Measurements from ENCODE around the gene CCDC69. TPM values are rescaled to one million over a fixed set of nuclear protein-coding genes. Genes with fewer than 3 reads are reported as not detected.
"Not testable (repeated sequence)": the region's sequence is repeated elsewhere in the genome, so short reads cannot be mapped to it uniquely, and the experiment has no call there.

CCDC69 gene, protein sequence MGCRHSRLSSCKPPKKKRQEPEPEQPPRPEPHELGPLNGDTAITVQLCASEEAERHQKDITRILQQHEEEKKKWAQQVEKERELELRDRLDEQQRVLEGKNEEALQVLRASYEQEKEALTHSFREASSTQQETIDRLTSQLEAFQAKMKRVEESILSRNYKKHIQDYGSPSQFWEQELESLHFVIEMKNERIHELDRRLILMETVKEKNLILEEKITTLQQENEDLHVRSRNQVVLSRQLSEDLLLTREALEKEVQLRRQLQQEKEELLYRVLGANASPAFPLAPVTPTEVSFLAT
- 100 to 1,000 TPM; 108 to 110 TPM for total RNA-seq

DNA sequence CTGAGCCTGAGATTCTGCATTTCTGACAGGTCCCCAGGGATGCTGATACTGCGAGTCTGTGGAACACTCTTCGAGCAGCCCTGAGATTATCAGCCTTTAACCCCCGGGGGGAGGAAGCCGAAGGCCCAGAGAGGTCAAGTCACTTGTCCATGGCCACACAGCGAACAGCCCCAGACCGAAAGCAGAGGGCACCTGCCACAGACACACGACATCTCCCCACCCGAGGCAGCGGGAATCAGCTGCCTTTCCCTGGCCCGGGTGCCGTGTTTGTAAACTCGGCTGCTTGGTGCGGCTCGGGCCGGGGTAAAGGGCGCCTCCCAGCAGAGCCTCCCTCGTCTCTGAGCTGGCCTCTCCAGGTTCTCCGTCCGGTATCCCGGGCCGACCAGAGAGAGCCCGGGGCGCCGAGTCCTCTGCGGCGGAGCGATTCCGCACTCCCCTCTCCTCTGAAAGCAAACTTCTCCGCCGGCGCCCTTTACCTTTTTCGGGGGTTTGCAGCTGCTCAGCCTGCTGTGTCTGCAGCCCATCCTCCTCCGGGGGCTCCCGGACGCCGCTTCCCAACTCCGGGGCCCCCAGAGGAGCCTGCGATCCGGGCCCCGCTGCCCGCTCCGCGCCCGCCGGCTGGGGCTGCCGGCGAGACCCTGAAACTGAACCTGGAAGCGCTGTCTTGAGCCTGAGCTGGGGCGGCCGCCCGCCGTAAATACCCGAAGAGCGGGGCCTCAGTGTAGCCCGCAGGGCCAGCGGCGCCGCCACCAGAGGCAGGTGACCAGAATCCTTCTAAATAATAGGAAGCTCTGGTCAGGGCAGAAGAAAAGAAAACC is at the start of gene CCDC69:
TSS of gene CCDC69 (minus strand) at position 646 of the 818 bp plus-strand sequence. CDS start at position 524, 122 bp downstream.
- Mint-ChIP-seq H3K36me3 (peaks cover 10% of the 10 kb centered on the region), H3K4me1 (peaks cover 45% of the 10 kb centered on the region), H3K4me3 (peak within 1 kb of the TSS; percentile 83), H3K27me3 (no peaks in the 10 kb centered on the region), H3K9me3 (no peaks in the 10 kb centered on the region), H3K27ac (peak within 1 kb of the TSS; percentile 82)
- peak; percentile 64 for ATAC-seq (ENCODE audit: low read depth)
- POLR2A ChIA-PET, result interaction anchor here (1.0 to 6.0 kb wide), 15 partner anchors 8 to 766 kb away, joined by 3 to 164 read pairs (median 4); partner anchors contain the start of genes ANXA6 and GM2A
- DNase-seq, result peak; percentile 76

DNA sequence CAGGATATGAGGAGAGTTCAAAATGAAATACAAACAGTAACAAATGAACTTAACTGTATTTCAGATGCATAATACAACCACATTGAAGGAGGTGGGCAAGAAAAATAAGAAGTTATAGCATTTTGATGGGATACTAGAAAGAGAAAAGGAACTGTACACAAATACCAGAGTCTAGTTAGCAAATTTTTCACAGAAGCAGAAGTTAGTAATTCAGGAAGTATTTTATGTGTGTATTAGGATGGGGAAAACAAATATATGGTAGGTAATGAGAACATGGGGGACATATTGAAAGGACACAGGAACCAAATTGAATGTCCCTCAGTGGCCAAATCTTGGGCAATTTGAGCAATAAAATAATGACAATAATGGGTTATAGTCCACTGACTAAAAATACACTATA is 47.4 kb upstream of the CCDC69 start:
- ATAC-seq (ENCODE audit: low read depth) (no peak), DNase-seq (no peak)
- no peaks in the 10 kb centered on the region for H3K4me1 Mint-ChIP-seq
- H3K9me3 Mint-ChIP-seq, result no peaks in the 10 kb centered on the region
- peaks cover 5% of the 10 kb centered on the region for H3K36me3 Mint-ChIP-seq
- no peak overlapping the region for H3K27ac Mint-ChIP-seq
- no peak overlapping the region for H3K4me3 Mint-ChIP-seq
- POLR2A ChIA-PET, result no interaction called here
- H3K27me3 Mint-ChIP-seq, result no peaks in the 10 kb centered on the region

DNA sequence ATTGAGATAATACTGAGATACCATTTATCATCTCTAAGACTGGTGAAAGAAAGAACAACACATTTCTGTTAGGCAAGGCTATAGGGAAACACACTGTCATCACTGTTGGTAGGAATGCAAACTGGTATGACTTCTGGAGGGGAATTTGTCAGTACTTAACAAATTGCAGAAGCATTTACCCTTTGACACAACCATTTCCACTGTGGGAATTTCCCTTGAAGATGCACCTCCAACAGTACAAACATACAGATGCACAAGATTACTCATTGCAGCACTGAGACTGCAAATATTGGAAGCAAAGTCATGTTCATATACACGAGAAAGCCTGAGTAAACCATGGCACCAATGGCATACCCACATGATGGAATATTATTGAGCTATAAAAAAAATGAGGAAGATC is 46.7 kb upstream of the CCDC69 start:
- no peak for ATAC-seq (ENCODE audit: low read depth)

DNA sequence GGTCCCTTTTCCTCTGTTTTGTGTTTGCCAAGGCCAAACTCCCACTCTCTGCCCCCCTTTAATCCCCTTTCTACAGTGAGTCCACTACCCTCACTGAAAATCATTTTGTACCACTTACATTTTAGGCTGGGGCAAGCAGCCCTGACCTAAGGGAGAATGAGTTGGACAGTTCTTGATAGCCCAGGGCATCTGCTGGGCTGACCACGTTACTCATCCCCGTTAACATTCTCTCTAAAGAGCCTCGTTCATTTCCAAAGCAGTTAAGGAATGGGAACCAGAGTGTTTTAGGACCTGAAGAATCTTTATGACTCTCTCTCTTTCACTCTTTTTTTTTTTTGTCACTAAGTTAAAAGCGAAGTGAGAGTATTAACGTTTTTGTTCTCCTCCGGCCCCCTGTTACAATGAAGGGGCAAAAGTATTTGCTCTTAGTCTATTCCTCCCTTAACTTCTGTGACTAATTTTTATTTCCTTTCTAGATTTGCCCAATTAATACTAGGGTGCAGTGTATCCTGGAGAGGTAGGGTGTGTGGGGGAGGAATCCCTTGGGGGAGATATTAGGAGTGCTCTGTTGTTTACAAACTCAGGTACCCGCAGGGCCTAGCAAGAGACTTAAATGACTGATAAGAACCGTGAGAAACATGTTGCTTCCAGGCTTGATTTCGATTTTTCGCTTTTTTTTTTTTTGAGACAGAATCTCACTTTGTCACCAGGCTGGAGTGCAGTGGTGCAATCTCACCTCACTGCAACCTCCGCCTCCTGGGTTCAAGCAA is 43.8 kb upstream of the CCDC69 start:
- no peak for ATAC-seq (ENCODE audit: low read depth)
- Mint-ChIP-seq H3K9me3 (no peaks in the 10 kb centered on the region), H3K36me3 (peaks cover 5% of the 10 kb centered on the region), H3K4me3 (no peak overlapping the region), H3K4me1 (no peaks in the 10 kb centered on the region), H3K27me3 (no peaks in the 10 kb centered on the region), H3K27ac (no peak overlapping the region)
- POLR2A ChIA-PET, result no interaction called here
- no peak for DNase-seq

More for the DNA sequence above, 46.7 kb upstream of the CCDC69 start:
- no peak overlapping the region for H3K4me3 Mint-ChIP-seq
- peaks cover 5% of the 10 kb centered on the region for H3K36me3 Mint-ChIP-seq
- no peaks in the 10 kb centered on the region for H3K9me3 Mint-ChIP-seq
- no peaks in the 10 kb centered on the region for H3K4me1 Mint-ChIP-seq
- no peak overlapping the region for H3K27ac Mint-ChIP-seq
- POLR2A ChIA-PET, result no interaction called here
- no peak for DNase-seq
- no peaks in the 10 kb centered on the region for H3K27me3 Mint-ChIP-seq

DNA sequence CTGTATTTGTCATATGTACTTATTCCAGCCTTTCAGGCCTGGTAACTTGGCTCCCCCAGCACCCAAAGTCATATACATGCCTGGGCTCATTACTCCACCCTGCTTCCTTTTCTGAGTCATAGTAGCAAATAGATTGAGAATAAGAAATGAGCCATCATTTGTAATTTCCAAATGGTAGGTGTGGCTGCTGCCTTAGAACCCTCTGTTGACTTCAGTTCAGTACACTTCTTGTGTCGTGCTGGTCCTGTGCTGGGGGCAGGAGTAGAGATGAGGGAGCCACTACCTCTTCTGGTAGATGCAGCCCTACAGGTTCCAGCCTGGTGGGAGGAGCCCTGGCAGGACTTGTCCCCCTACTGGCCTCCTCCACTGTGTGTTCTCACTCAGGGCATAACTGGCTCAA is 40.2 kb upstream of the CCDC69 start:
- ATAC-seq (ENCODE audit: low read depth) (no peak), DNase-seq (no peak)
- Mint-ChIP-seq H3K4me1 (no peaks in the 10 kb centered on the region), H3K36me3 (peaks cover 5% of the 10 kb centered on the region), H3K9me3 (no peaks in the 10 kb centered on the region), H3K27ac (no peak overlapping the region), H3K27me3 (no peaks in the 10 kb centered on the region), H3K4me3 (no peak overlapping the region)
- POLR2A ChIA-PET, result no interaction called here

DNA sequence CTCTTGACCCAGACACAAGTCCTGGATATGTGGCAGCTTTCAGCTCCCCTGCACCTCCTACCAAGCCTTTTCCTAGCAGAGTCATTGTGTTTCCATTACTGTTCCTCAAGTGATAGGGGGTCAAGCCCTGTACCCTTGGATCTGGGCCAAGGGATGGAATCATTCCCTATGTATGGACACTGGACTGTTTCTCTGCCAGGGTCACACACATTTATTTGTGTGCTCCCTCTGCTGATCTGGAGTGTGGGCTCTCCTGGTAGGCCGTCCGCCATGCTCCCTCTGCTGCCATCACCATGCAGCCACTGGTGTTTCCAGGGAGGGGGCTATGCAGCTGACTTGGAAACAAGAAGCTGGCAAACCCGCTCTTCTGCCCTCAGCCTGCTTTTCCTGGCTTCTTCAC is 38.6 kb upstream of the CCDC69 start:
- DNase-seq, result no peak
- POLR2A ChIA-PET, result no interaction called here
- Mint-ChIP-seq H3K27me3 (no peaks in the 10 kb centered on the region), H3K4me1 (no peaks in the 10 kb centered on the region), H3K4me3 (no peak overlapping the region), H3K36me3 (peaks cover 3% of the 10 kb centered on the region), H3K27ac (no peak overlapping the region), H3K9me3 (no peaks in the 10 kb centered on the region)
- no peak for ATAC-seq (ENCODE audit: low read depth)

DNA sequence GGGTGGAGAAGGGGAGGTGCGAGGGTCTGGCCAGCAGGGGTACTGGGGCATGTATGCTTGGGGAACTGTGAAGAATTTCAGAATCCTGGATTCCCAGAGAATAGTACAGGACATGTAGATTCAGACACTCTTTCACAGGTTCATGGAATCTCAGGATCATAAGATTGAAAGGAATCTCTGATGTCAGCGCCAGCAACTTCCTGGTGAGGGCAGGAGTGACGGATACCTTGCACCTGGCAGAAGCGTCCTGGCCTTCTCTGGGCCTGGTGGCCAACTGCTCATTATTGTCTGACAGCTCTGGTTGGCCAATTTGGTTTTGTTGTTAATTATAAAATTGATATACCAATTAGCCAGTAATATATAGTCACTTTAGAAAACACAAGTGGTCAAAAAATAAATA is 36.0 kb upstream of the CCDC69 start:
- H3K36me3 Mint-ChIP-seq, result no peaks in the 10 kb centered on the region
- POLR2A ChIA-PET, result no interaction called here
- H3K4me3 Mint-ChIP-seq, result no peak overlapping the region
- H3K27me3 Mint-ChIP-seq, result no peaks in the 10 kb centered on the region
- H3K9me3 Mint-ChIP-seq, result no peaks in the 10 kb centered on the region
- no peak overlapping the region for H3K27ac Mint-ChIP-seq
- no peak for ATAC-seq (ENCODE audit: low read depth)
- H3K4me1 Mint-ChIP-seq, result peaks cover 2% of the 10 kb centered on the region
- no peak for DNase-seq

DNA sequence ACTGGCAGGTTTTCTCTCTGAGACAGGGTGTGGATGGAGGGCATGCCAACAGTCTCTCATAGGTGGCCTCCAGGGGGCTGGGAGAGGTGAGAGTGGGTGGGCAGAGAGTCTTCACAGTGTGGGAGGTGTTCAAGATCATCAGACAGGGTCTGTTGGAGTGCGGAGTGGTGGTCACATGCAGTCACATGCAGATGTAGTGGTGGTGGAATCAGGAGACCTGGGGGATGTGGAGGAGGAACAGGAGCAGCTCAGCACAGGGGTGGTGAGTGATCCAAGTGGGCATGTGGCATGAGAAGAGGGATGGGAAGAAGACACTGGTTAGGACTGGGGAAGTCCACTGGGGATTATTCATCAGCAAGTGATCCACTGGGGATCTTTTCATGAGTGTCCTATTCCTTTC is 34.9 kb upstream of the CCDC69 start:
- Mint-ChIP-seq H3K36me3 (no peaks in the 10 kb centered on the region), H3K27ac (no peak overlapping the region), H3K4me3 (no peak overlapping the region), H3K9me3 (no peaks in the 10 kb centered on the region), H3K27me3 (no peaks in the 10 kb centered on the region), H3K4me1 (peaks cover 6% of the 10 kb centered on the region)
- no peak for DNase-seq
- POLR2A ChIA-PET, result no interaction called here
- ATAC-seq (ENCODE audit: low read depth), result no peak

DNA sequence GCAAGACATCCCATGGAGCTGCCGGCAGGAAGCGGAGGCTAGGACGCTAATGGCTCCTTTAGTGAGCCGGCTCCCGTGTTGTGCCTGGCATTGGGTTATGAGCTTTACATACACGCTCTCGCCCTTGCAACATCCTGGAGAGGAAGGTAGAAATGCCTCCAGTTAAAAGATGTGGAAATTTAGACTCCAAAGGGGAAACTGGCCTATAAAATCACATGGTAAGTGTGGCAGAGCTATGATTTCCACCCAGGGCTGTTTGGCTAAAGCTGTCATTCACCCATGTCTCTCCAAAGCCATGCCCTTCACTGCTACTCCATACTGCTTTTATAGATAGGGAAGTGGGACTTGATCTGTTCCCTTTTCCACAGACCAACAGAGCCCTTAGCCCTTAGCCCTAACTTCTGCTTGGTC is 34.3 kb upstream of the CCDC69 start:
- no peak overlapping the region for H3K27ac Mint-ChIP-seq

DNA sequence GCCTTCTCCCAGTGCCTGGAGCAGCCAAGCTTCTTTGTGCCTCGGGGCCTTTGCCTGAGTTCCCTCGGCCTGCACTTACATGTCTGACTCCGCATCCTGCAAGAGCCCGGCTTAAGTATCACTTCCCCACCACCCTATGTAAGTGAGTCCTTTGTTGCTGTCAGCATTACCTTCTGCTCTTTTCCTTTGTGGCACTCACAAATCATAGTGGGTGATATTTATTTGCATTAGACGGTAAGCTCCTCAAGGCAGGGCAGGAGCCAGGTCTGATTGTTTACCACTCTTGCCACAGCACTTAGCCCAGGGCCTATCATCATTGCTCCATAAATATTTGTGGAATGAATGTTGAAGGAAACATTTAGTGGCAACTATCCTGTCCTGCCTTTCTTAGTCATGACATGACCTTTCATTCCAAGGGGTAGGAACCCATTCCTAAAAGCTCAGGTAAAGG is 33.9 kb upstream of the CCDC69 start:
- Mint-ChIP-seq H3K27ac (no peak overlapping the region), H3K4me3 (no peak overlapping the region), H3K9me3 (no peaks in the 10 kb centered on the region), H3K27me3 (no peaks in the 10 kb centered on the region), H3K4me1 (peaks cover 11% of the 10 kb centered on the region), H3K36me3 (no peaks in the 10 kb centered on the region)
- POLR2A ChIA-PET, result no interaction called here
- DNase-seq (no peak), ATAC-seq (ENCODE audit: low read depth) (no peak)

More for the DNA sequence above, 34.3 kb upstream of the CCDC69 start:
- DNase-seq (no peak), ATAC-seq (ENCODE audit: low read depth) (no peak)
- POLR2A ChIA-PET, result no interaction called here
- no peaks in the 10 kb centered on the region for H3K9me3 Mint-ChIP-seq
- no peaks in the 10 kb centered on the region for H3K27me3 Mint-ChIP-seq
- H3K4me3 Mint-ChIP-seq, result no peak overlapping the region
- no peaks in the 10 kb centered on the region for H3K36me3 Mint-ChIP-seq
- peaks cover 11% of the 10 kb centered on the region for H3K4me1 Mint-ChIP-seq

DNA sequence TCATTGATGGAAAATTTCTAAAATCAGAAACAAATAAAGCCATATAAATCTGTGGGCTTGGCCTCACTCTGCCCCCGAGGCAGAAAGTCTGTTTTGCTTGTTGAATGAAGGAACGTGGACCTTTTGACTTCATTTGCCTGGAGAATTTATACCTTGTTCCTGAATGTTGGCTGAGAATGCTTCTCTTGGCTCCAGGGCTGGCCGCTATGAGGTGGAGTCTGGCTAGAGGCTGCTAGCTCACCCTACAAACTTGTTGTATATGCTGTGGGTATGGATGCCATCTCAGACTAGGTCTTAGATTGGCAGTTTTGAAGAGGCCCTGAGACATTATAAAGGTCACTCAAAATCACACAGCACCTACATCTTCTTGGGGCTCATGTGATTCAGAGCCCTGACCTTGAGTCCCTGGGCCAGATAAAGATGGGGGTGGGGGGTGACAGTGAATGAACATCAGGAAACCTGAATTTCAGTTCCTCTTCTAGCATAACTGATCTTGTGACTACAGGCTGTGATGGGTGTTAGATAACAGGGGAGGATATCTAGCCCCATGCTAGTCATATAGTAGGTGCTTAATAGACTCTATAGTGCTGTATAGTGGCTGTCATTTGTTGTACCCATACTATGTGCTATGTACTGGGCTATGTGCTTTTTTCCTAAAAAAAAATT is 31.9 kb upstream of the CCDC69 start:
- DNase-seq (no peak), ATAC-seq (ENCODE audit: low read depth) (no peak)
- Mint-ChIP-seq H3K27me3 (no peaks in the 10 kb centered on the region), H3K4me3 (no peak overlapping the region), H3K9me3 (no peaks in the 10 kb centered on the region), H3K4me1 (peaks cover 22% of the 10 kb centered on the region), H3K36me3 (no peaks in the 10 kb centered on the region), H3K27ac (no peak overlapping the region)
- POLR2A ChIA-PET, result no interaction called here

DNA sequence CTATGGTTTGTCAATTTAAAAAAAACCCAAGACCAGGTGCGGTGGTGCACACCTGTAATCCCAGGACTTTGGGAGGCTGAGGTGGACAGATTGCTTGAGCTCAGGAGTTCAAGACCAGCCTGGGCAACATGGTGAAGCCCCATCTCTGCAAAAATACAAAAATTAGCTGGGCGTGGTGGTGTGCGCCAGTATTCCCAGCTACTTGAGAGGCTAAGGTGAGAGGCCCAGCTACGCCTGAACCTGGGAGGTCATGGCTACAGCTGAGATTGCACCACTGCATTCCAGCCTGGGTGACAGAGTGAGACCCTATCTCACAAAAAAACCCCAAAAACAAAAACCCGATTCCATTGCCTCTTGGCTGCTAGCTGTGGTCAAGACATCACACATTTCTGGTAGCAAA is 31.1 kb upstream of the CCDC69 start:
- POLR2A ChIA-PET; H3K4me3 Mint-ChIP-seq; H3K36me3 Mint-ChIP-seq; H3K9me3 Mint-ChIP-seq; H3K27ac Mint-ChIP-seq; ATAC-seq (ENCODE audit: low read depth); H3K27me3 Mint-ChIP-seq; DNase-seq: not testable (repeated sequence)
- peaks cover 26% of the 10 kb centered on the region for H3K4me1 Mint-ChIP-seq

DNA sequence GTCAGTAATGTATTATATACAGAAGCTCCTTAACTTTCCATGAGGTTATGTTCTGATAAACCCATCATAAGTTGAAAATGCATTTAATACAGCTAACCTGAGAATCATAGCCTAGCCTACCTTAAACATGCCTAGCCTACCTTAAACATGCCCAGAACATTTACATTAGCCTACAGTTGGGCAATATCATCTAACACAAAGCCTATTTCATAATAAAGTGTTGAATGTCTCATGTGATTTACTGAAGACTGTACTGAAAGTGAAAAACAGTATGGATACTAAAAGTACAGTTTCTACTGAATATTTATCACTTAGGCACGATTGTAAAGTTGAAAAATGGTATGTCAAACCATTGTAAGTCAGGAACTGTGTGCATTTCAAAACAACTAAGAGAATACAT is 30.7 kb upstream of the CCDC69 start:
- Mint-ChIP-seq H3K9me3 (no peaks in the 10 kb centered on the region), H3K27me3 (no peaks in the 10 kb centered on the region), H3K27ac (no peak overlapping the region), H3K36me3 (peaks cover 2% of the 10 kb centered on the region), H3K4me1 (peaks cover 26% of the 10 kb centered on the region), H3K4me3 (no peak overlapping the region)
- POLR2A ChIA-PET, result no interaction called here
- no peak for ATAC-seq (ENCODE audit: low read depth)
- DNase-seq, result no peak

Data from activated naive CD8-positive, alpha-beta T cell treated with anti-CD3 and anti-CD28 coated beads, Interleukin-2, amount 10 ng/mL, durations not matched to agents 7 days and 5 days (primary cell).